Activated gamma-delta T cell treated with Interleukin-2 at 50 U/mL for 16 hours (primary cell): ENCODE measurements around the gene SP100.
"Not testable (repeated sequence)": the region's sequence is repeated elsewhere in the genome, so short reads cannot be mapped to it uniquely, and the experiment has no call there.

Source experiments
- DNase-seq: peaks from one replicate; pipeline ENCODE4 v3.0.0-alpha.2; 2020

SP100 gene

GRCh38 chr2:230471074-230471473, 55.1 kb downstream of the SP100 start:
- DNase-seq: no peak

GRCh38 chr2:230472621-230473018, 56.6 kb downstream of the SP100 start:
- no peak for DNase-seq

DNA sequence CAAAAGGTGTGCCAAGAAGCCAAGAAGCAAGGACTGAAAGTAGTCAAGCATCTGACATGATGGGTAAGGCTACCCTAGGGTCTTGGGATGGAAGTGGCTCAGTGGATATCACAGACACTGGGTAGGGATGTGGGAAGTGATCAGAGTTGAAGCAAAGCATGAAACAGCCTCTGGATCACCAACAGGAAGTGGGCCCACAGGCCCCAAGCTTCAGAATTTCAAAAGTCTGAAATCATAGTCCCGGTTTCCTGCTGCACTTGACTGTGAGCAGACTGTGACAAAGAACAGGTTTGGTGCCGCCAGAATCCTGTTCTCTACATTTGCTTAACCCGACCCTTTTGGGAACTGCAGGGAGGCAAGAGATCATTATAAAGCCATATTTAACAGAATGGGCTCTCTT, 57.4 kb downstream of the SP100 start:
- DNase-seq: no peak

DNA sequence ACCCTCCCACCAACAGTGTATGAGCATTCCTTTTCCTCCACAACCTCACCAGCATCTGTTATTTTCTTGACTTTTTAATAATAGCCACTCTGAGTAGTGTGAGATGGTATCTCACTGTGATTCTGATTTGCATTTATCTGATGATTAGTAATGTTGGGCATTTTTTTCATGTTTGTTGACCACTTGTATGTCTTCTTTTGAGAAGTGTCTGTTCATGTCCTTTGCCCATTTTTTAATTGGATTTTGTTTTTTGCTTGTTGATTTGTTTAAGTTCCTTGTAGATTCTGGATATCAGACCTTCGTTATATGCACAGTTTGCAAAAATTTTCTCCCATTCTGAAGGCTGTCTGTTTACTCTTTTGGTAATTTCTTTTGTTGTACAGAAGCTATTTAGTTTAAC, 59.1 kb downstream of the SP100 start:
- DNase-seq: no peak

- no peak for DNase-seq
These were observed 69.9 kb downstream of the SP100 start for GRCh38 chr2:230485801-230486341.

DNA sequence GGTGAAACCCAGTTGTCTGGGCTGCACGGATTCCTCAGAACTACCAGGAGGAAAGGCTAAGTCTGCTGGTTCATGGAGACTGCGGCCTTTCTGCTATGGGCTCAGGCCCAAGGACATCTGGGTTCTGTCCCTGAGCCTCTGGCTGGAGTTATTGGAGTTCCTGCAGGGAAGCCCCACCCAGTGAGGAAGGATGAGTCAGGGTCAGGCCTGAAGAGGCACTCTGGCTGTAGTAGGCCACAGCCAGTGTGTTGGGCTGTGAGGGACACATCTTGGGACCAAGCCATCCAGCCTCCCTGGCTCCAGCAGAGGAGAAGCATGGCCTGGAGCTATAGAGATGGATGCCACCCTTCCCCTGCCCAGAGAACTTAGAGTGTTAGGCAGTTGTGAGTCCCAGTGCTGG, 75.2 kb downstream of the SP100 start:
- not testable (repeated sequence) for DNase-seq

GRCh38 chr2:230492107-230492506, 76.1 kb downstream of the SP100 start:
- DNase-seq: no peak

GRCh38 chr2:230494980-230495379, 79.0 kb downstream of the SP100 start:
- DNase-seq: no peak

DNA sequence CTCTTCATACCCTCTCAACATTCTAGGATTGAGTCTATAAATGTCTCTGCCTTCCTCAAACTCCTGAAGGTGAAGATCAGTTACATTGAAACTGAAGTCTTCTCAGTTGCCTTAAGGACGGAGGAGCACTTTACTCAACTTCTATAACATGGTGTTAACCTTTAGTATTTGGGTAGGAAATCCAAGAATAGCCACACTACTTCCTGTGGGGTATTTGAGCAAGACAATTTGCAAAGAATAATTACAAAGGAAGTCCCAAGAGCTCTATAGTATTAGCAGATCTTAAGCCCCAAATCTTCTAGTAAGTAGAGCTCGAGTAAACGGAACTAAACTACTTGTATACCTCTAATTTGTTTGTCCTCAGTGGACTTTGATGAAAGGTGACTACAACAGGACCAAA, 80.9 kb downstream of the SP100 start:
- DNase-seq: no peak

DNA sequence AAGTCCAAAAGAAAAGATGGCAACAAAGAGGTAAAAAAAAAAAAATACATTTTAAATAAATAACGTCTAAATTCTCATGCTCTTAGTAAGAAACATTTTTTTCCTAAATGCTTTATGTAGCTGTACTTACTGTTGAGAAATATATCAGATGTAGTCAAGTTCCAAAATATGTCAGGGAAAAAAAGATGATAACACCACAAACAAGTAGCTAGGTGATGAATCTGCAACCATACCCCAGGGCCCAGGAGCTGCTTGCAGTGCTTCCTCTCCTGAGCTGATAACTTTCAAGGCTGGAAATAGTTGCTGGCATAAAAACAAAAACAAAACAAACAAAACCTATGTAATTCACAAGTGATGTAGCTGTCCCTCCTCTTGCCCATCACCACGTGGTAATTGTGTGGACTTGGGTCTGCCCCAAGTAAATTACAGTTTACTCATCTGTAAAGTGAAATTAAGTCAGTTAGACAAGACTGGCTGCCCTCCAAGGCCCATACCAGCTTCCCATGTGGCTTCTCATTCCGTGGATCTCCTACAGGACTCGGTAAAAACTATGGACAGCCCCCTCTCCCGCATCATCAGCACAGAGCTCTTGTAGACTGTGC, 82.6 kb downstream of the SP100 start:
- DNase-seq: no peak

- DNase-seq: no peak
These were observed 86.6 kb downstream of the SP100 start for GRCh38 chr2:230502593-230502992.

DNA sequence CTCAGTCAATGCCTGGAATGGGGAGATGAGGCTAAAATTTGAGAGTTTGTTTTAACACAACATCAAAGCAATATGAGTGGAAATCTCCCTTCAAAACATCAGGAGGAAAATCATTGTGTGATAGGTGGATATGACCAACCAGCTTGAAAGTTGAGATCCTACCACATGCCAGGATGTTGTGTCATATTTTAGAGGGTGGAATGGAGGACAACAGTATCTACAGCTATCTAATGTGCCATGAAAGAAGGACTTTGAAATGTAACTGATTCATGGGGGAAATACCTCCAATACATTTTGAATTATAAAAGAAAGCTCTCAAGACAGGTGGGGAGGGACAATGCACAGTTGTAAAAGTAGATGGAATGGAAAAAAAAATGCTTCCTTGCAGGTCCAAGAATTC, 87.8 kb downstream of the SP100 start:
- DNase-seq: no peak

GRCh38 chr2:230505162-230505561, 89.2 kb downstream of the SP100 start:
- no peak for DNase-seq

DNA sequence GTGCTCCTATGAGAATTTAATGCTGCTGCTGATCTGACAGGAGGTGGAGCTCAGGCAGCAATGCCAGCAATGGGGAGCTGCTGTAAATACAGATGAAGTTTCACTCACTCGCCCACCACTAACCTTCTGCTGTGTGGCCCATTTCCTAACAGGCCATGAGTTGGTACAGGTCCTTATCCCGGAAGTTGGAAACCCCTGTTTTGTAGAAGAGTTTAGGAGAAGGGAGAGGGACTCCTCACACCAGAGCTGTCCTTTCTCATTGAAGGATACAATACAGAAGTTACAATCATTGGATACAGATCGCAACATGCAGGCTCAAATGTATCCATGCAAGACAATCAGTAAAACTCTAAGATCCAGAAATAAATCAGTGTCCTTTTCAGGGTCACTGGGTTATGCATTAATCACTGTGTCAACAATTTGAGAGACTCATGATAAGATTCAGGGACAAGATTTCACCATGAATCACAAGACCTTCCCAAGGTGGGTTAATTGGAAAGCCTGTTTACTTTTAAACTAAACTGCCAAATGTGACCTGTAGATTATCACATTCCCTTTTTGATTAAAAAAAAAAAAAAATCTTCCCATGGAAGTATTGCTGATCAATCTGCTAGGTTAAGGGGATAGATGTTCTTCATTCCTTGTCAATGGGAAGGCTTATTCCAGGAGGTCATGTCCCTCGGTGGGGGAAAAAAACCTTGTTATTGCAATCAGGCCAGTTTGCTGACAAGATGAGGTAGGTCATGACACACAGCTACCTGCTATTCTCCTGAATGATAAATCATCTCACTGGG, 97.2 kb downstream of the SP100 start:
- DNase-seq: no peak

DNA sequence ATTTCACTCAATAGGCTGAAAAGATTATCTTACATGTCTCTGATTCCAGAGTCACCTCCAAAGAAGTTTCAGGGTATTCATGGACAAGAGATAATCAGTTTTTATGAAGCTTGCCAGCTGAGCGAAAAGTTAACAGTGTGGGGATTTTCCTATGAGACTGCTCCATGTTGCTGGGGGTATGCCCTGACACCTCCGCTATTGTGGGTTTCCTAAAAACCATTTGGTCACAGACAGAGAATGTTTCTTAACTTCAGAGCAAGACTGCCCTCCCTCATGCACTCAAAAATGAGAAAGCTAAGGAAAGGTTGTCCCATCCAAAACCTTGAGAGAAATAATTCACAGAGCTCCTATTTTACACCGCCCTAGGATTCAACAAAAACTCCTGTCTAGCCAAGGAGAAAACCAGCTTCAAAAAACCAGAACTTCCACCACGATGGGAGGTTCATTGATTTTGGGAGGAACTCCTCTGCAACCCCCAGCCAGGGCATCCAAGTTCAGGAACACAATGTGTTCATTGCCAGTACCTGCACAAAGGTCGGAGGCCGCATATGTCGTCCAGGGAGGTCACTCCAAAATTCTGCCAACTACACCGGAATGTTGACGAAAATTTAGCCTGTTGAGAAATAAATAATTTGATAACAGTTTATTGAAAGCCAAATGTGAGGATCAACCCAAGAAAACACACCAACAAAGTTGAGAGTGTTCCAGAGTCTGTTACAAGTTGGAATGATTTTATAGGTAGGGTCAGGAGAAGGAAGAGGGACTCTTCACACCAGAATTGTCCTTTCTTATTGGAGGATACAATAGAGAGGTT, 104.3 kb downstream of the SP100 start:
- DNase-seq: no peak

- DNase-seq: no peak
These were observed 104.8 kb downstream of the SP100 start for GRCh38 chr2:230520875-230521155.

- no peak for DNase-seq
These were observed 105.4 kb downstream of the SP100 start for GRCh38 chr2:230521386-230521785.

GRCh38 chr2:230525682-230526081, 109.7 kb downstream of the SP100 start:
- no peak for DNase-seq

- no peak for DNase-seq
These were observed 121.6 kb downstream of the SP100 start for GRCh38 chr2:230537531-230537976.

DNA sequence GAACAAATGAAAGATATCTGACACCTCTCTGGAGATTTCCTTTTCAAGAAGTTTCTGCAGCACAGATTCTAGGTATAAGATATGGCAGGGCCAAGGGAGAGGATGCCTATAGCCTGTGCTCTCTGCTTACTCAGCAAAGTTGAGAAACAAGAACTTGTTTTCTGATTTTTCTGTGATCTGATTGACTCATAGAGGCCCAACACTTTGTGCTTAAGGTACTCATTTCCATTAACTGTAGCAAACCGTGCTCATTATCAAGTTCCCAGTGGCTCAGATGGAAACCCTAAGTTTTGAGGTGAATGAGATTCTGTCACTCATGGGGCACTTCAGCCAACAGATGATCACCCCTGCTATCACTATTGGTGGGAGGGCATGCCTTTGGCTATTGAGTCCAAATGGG, 124.3 kb downstream of the SP100 start:
- DNase-seq: no peak

DNA sequence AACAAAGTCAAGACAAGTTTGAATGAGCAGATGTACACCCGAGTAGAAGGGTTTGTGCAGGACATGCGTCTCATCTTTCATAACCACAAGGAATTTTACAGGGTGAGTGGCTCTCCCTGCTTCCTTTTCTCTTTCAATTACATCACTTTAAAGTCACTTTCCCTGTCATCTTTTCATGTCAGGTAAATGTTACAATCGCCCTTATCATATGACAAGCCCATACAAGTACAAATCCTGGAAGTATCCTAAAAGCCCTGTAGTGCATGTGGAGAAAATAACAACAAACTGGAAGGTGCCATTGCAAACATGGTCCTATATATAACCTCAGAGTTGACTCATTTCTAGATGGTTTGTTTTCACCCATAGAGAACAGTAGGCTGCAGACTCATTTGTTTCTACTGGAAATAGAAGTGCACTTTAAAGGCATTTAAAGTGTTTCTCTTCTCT, 126.0 kb downstream of the SP100 start:
- no peak for DNase-seq

DNA sequence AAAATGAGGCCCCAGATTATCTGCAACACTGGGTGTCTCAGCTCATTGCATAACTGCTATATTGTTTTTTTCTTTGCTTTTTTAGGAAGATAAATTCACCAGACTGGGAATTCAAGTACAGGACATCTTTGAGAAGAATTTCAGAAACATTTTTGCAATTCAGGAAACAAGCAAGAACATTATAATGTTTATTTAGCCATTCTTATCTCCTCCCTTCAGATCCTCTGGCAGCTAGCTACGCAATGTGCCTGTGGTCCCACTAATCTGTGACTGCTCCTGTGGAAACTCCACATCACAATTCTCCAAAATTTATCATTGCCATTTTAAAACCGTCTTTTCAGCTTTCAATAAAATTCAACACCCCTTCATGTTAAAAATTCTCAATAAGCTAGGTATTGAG, 126.8 kb downstream of the SP100 start:
- DNase-seq: no peak

- DNase-seq: no peak
These were observed 136.2 kb downstream of the SP100 start for GRCh38 chr2:230552181-230552580.

GRCh38 chr2:230557065-230557464, 141.1 kb downstream of the SP100 start:
- no peak for DNase-seq
